ENCODE measurements around the gene MDH1. TPM values are rescaled to one million over a fixed set of nuclear protein-coding genes. Genes with fewer than 3 reads are reported as not detected.

The MDH1 gene
- polyA plus RNA-seq, 1 experiment, result 296 TPM

DNA sequence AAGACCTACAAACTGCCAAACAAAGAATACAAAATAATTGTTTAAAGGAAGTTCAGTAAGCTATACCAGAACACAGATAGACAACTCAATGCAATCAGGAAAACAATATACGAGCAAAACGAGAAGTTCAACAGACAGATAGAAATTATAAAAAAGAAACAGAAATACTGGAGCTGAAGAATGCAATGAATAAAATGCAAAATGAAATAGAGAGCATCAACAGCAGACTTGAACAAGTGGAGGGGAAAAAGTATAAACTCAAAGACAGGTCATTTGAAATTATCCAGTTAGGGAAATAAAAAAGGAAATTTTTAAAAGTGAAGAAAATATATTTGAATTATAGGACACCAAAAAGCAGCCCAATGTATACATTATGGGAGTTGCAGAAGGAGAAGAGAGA lies 43.6 kb downstream of the MDH1 start:
- H3K27ac ChIP-seq (ENCODE audit: low read depth, low read length), result no peak overlapping the region
- no peaks in the 10 kb centered on the region for H3K27me3 ChIP-seq (ENCODE audit: control insufficient read depth, insufficient read depth, low read length)
- TF ChIP-seq, protein P1, sequence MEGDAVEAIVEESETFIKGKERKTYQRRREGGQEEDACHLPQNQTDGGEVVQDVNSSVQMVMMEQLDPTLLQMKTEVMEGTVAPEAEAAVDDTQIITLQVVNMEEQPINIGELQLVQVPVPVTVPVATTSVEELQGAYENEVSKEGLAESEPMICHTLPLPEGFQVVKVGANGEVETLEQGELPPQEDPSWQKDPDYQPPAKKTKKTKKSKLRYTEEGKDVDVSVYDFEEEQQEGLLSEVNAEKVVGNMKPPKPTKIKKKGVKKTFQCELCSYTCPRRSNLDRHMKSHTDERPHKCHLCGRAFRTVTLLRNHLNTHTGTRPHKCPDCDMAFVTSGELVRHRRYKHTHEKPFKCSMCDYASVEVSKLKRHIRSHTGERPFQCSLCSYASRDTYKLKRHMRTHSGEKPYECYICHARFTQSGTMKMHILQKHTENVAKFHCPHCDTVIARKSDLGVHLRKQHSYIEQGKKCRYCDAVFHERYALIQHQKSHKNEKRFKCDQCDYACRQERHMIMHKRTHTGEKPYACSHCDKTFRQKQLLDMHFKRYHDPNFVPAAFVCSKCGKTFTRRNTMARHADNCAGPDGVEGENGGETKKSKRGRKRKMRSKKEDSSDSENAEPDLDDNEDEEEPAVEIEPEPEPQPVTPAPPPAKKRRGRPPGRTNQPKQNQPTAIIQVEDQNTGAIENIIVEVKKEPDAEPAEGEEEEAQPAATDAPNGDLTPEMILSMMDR (IDR thresholded peaks at IDR 0.05; ENCODE audit: low read depth, low read length), result no peak
- H3K9me3 ChIP-seq (ENCODE audit: control insufficient read depth, insufficient read depth, low read length), result peaks cover 4% of the 10 kb centered on the region; the same call in 1 of the 2 replicates
- ChIA-PET POLR2A (no interaction called here), CTCF (interaction anchor here (1.6 kb wide), 1 partner anchor 59 kb away, joined by 3 read pairs; no protein-coding TSS in a partner anchor)
- no peak for DNase-seq (ENCODE audit: low read depth, low spot score)
- no peak overlapping the region for H3K4me3 ChIP-seq (ENCODE audit: low read depth, low read length)

DNA sequence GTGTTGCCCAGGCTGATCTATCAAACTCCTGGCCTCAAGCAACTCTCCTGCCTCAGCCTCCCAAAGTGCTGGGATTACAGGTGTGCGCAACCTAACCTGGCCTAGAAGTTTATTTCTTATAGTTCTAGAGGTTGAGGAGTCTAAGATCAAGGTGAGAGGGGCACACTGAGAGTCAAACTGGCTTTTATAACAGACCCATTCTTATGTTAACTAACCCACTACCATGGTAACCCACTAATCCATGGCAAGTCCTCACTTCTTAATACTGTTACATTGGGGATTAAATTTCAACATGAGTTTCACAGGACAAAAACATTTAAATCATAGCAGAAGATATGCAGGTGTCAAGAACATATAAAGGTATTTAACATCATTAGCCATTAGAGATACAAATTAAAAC lies 50.6 kb downstream of the MDH1 start:
- ChIA-PET POLR2A (interaction anchor here (0.7 kb wide), 1 partner anchor 51 kb away, joined by 3 read pairs; the partner anchor contains the start of genes MDH1 and WDPCP), CTCF (no interaction called here)
- Histone ChIP-seq H3K27ac (ENCODE audit: low read depth, low read length) (no peak overlapping the region), H3K4me3 (ENCODE audit: low read depth, low read length) (no peak overlapping the region), H3K27me3 (ENCODE audit: control insufficient read depth, insufficient read depth, low read length) (no peaks in the 10 kb centered on the region), H3K9me3 (ENCODE audit: control insufficient read depth, insufficient read depth, low read length) (no peaks in the 10 kb centered on the region)
- TF ChIP-seq, protein P1 (IDR thresholded peaks at IDR 0.05; ENCODE audit: low read depth, low read length), result no peak
- DNase-seq (ENCODE audit: low read depth, low spot score), result no peak

DNA sequence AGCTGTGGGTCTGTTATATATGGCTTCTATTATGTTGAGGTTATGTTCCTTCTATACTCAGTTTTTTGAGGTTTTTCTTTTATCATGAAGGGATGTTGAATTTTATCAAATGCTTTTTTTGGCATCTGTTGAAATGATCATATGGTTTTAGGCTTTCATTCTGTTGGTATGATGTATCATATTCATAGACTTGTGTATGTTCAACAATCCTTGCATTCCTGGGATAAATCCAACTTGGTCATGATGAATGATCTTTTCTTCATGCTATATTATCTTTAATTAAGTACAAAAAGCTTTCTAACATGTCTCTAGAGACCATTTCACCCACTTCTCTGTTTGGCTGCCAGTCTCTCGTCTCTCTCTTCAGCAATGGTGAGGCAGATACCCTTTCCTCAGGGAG lies 54.2 kb downstream of the MDH1 start:
- H3K4me3 ChIP-seq (ENCODE audit: low read depth, low read length), result no peak overlapping the region
- no peak overlapping the region for H3K27ac ChIP-seq (ENCODE audit: low read depth, low read length)
- DNase-seq (ENCODE audit: low read depth, low spot score), result no peak
- ChIA-PET CTCF (no interaction called here), POLR2A (no interaction called here)
- TF ChIP-seq, protein P1 (IDR thresholded peaks at IDR 0.05; ENCODE audit: low read depth, low read length), result no peak
- no peaks in the 10 kb centered on the region for H3K9me3 ChIP-seq (ENCODE audit: control insufficient read depth, insufficient read depth, low read length)
- H3K27me3 ChIP-seq (ENCODE audit: control insufficient read depth, insufficient read depth, low read length), result no peaks in the 10 kb centered on the region

DNA sequence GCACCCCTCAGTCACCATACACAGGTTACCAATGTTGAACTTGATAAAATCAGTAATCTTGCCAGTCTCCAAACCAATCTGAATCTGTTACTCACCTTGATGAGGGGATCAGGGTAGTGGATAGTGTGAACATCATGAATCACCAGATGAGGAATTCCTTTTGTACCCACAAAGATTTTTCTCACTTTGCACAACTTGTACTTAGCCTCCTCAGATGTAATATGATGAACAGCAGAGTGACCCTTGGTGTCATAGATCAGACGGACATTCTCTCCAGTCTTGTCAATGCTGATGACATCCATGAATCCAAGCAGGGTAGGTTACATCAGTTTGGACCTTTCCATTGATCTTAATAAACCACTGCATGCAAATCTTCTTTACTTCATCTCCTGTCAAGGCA lies 54.7 kb downstream of the MDH1 start:
- TF ChIP-seq, protein P1 (IDR thresholded peaks at IDR 0.05; ENCODE audit: low read depth, low read length), result no peak
- Histone ChIP-seq H3K27me3 (ENCODE audit: control insufficient read depth, insufficient read depth, low read length) (no peaks in the 10 kb centered on the region), H3K4me3 (ENCODE audit: low read depth, low read length) (no peak overlapping the region), H3K9me3 (ENCODE audit: control insufficient read depth, insufficient read depth, low read length) (no peaks in the 10 kb centered on the region), H3K27ac (ENCODE audit: low read depth, low read length) (no peak overlapping the region)
- CTCF ChIA-PET, result no interaction called here
- no peak for DNase-seq (ENCODE audit: low read depth, low spot score)
- POLR2A ChIA-PET, result no interaction called here

DNA sequence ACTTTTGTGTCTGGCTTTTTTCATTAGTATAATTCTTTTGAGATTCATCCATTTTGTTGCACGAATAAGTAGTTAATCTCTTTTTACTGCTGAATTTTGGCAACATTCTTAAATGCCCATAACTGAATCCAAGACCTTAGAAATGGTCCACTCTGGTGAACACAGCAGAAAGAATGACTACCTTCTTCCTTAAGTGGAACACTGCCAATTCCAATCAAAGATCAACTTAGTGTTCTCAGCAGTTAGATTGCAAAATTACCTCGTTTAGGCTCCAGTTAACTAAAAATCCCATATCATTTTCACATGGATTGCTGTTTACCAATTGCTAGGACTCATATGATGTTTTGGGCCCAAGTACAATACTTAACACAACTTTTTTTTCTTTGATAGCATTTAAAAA lies 59.9 kb downstream of the MDH1 start:
- no peaks in the 10 kb centered on the region for H3K27me3 ChIP-seq (ENCODE audit: control insufficient read depth, insufficient read depth, low read length)
- CTCF ChIA-PET, result no interaction called here
- POLR2A ChIA-PET, result no interaction called here
- DNase-seq (ENCODE audit: low read depth, low spot score), result no peak
- TF ChIP-seq, protein P1 (IDR thresholded peaks at IDR 0.05; ENCODE audit: low read depth, low read length), result no peak
- no peak overlapping the region for H3K27ac ChIP-seq (ENCODE audit: low read depth, low read length)
- H3K9me3 ChIP-seq (ENCODE audit: control insufficient read depth, insufficient read depth, low read length), result no peaks in the 10 kb centered on the region
- no peak overlapping the region for H3K4me3 ChIP-seq (ENCODE audit: low read depth, low read length)
